ENCODE data around the gene SIRT6.
"Not testable (repeated sequence)": the region's sequence is repeated elsewhere in the genome, so short reads cannot be mapped to it uniquely, and the experiment has no call there.

Gene SIRT6

DNA sequence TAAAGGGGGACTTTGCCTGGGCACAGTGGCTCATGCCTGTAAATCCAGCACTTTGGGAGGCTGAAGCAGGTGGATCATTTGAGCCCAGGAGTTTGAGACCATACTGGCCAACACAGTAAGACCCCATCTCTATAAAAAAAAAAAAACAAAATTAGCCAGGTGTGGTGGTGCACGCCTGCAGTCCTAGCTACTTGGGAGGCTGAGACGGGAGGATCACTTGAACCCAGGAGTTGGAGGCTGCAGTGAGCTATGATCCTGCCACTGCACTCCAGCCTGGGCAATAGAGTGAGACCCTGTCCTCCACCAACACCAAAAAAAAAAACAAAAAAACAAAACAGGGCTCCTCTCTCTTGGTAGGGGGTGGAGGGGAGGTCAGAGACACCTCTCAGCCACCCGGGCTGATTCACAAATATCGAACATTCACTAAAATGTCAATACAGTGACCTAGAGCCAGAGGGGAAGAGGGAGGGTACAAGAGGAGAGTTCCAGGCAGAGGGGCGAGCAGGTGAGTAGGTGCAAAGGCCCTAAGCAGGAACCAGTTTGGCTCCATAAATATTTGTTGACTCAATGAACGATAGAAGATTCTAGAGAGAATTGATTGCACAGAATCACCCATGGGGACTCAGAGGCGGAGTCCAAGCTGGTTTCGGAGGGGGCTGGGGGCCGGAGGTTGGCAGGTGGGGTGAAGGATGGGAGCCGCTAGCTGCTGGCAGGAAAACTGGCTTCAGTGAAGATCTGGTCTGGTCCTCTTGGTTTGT lies 29.9 kb downstream of the SIRT6 start:
- H3K27ac ChIP-seq = no peak overlapping the region
- TF ChIP-seq ZFX (IDR thresholded peaks at IDR 0.05; ENCODE audit: borderline replicate concordance) = no peak
- TF ChIP-seq, protein P1, sequence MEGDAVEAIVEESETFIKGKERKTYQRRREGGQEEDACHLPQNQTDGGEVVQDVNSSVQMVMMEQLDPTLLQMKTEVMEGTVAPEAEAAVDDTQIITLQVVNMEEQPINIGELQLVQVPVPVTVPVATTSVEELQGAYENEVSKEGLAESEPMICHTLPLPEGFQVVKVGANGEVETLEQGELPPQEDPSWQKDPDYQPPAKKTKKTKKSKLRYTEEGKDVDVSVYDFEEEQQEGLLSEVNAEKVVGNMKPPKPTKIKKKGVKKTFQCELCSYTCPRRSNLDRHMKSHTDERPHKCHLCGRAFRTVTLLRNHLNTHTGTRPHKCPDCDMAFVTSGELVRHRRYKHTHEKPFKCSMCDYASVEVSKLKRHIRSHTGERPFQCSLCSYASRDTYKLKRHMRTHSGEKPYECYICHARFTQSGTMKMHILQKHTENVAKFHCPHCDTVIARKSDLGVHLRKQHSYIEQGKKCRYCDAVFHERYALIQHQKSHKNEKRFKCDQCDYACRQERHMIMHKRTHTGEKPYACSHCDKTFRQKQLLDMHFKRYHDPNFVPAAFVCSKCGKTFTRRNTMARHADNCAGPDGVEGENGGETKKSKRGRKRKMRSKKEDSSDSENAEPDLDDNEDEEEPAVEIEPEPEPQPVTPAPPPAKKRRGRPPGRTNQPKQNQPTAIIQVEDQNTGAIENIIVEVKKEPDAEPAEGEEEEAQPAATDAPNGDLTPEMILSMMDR (IDR thresholded peaks at IDR 0.05) = no peak

DNA sequence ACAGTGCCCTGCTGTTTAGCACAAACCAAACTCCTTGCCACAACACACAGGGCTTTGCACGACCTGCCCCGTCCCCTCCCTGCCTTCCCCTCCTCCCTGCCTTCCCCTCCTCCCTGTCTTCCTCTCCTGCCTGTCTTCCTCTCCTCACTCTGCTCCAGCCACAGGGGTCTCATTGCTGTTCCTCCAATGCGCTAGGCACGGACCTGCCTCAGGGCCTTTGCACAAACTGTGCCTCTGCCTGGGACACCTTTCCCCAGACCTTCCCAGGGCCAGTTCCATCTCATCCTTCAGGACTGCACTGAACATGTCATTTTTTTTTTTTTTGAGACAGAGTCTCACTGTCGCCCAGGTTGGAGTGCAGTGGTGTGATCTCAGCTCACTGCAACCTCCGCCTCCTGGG lies 30.7 kb downstream of the SIRT6 start:
- TF ChIP-seq ZFX (IDR thresholded peaks at IDR 0.05; ENCODE audit: borderline replicate concordance) = no peak
- TF ChIP-seq, protein P1 (IDR thresholded peaks at IDR 0.05) = no peak
- H3K27ac ChIP-seq = no peak overlapping the region

DNA sequence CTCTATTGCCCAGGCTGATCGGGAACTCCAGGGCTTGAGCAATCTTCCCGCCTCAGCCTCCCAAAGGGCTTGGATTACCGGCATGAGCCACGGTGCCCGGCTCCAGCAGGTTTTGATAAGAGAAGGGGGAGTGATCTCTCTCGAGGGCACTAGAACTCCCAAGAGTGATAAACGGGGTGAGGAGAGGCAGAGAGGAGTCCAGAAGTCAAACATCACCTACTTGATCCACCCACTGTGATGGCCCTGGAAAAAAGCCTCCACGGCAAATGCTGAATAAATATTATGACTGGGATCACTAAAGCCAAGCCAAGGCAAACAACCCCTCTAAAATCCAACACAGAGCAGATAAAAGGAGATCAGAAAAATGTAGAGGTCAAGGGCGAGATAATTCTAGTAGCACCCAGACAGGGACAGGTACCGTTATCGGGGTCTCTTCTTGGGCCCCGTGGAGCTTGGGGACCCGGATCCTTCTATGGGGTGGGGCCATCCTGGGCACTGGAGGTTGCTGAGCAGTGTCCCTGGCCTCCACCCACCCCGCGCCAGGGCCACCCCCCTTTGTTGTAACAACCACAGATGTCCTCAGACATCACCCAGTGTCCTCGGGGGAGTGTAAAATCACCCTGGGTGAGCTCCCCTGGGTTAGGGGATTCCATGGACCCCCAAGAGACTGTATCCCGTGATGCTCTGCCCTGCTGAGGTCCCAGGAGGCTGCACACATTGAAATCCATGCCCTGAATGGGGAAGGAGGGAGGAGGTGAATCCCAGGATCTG lies 32.7 kb downstream of the SIRT6 start:
- TF ChIP-seq, protein P1 (IDR thresholded peaks at IDR 0.05) = no peak
- no peak for TF ChIP-seq ZFX (IDR thresholded peaks at IDR 0.05; ENCODE audit: borderline replicate concordance)
- H3K27ac ChIP-seq = no peak overlapping the region

DNA sequence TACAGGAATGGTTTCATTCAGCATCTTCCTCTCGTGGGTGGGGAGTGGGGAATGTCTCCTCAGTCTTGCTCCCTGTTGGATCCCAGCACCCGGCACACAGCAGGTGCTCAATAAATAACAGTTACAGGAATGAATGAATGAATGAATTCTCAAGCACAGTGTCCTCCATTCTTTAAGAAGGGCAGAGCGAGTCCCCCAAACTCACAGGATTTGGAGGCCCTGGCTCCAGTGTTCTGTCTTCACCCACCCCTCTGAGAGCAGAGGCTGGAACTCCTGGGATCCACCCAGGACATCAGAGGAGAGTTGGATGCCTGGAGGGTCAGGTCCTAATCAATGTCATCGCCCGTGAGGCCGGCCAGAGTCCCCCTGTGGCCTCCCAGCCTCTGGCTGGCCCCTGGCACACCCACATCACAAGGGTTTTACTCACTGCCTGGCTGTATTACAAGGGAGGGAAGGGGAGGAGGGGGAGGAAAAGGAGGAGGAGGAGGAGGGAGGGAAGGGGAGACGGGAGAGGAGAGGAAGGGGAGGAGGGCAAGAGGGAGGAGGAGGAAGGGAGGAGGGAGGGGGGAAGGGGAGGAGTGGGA lies 37.6 kb downstream of the SIRT6 start:
- H3K27ac ChIP-seq = no peak overlapping the region
- TF ChIP-seq ZFX (IDR thresholded peaks at IDR 0.05; ENCODE audit: borderline replicate concordance) = no peak
- TF ChIP-seq, protein P1 (IDR thresholded peaks at IDR 0.05) = no peak

DNA sequence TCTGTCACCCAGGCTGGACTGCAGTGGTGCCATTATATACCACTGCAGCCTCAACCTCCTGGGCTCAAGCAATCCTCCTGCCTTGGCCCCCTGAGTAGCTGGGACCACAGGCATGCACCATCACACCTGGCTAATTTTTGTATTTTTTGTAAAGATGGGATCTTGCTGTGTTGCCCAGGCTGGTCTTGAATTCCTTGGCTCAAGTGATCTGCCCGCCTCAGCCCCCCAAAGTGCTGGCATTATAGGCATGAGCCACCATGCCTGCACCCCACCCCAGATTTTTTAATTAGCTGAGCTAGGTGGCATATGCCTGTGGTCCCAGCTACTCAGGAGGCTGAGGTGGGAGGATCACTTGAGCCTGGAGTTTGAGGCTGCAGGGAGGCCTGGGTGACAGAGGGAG lies 39.4 kb downstream of the SIRT6 start:
- H3K27ac ChIP-seq = not testable (repeated sequence)

DNA sequence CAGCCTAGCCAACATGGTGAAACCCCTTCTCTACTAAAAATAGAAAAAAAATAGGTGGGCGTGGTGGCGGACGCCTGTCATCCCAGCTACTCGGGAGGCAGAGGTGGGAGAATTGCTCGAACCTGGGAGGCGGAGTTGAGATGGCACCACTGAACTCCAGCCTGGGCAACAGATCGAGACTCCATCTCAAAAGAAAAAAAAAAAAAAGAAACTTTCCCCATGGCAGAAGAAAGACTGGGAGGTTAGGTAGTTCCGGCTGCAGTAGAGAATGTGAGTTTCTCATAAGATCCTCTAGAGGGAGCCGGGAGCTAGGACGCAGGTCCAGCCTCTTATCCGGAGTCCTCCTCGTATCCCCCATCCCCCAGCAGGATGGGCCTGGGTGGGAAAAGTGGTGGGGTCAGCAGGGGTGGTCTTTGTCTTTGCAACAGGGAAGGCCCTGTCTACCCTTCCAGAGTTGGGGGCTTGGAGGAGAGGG lies 42.1 kb downstream of the SIRT6 start:
- no peak overlapping the region for H3K27ac ChIP-seq
- TF ChIP-seq, protein P1 (IDR thresholded peaks at IDR 0.05) = peak; percentile 72
- TF ChIP-seq ZFX (IDR thresholded peaks at IDR 0.05; ENCODE audit: borderline replicate concordance) = no peak

DNA sequence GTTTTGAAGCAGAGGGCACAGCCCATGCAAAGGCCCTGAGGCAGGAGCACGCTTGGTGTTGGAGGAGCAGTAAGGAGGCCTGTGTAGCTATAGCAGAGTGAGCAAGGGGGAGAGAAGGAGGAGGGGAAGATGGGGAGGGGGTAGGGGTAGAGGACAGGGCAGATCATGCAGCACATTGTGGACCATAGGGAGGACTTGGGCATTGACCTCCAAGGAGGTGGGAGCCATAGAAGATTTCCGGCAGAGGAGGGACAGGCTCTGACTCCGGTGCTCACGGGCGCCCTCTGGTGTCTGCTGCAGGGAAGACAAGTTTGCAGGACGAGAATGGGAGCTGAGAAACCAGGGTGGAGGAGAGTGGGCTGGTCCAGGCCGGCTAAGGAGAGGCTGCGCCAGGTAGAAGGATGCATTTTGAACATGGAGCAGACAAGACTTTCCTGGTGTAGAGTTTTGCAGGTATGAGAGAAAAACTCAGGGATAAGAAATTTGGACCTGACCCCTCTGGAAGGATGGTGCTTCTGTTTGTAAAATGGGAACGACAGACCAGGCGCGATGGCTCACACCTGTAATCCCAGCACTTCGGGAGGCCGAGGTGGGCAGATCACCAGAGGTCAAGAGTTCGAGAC lies 42.6 kb downstream of the SIRT6 start:
- H3K27ac ChIP-seq = no peak overlapping the region
- TF ChIP-seq, protein P1 (IDR thresholded peaks at IDR 0.05) = peak; percentile 85
- no peak for TF ChIP-seq ZFX (IDR thresholded peaks at IDR 0.05; ENCODE audit: borderline replicate concordance)

Measured in 22Rv1 (cell line).